ENCODE measurements around the gene SLIT1.

SLIT1 gene

DNA sequence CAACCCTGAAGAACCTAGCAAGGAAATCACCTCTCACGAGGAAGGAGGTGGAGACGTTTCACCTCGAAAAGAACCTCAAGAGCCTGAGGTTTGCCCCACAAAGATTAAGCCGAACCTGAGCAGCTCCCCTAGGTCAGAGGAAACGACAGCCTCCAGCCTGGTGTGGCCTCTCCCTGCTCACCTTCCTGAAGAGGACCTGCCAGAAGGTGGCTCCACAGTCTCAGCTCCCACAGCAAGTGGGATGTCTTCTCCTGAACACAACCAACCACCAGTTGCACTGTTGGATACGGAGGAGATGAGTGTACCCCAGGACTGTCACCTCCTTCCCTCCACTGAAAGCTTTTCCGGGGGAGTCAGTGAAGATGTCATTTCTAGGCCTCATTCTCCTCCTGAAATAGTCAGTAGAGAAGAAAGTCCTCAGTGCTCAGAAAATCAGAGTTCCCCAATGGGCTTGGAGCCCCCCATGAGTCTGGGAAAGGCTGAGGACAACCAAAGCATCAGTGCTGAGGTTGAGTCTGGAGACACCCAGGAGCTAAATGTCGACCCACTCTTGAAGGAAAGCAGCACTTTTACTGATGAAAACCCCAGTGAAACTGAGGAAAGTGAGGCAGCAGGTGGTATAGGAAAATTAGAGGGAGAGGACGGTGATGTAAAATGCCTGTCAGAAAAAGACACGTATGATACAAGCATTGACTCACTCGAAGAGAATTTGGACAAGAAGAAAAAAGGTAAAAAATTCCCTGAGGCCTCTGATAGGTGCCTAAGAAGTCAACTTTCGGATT, 203.4 kb downstream of the SLIT1 start:
- Histone ChIP-seq H3K27me3 (ENCODE audit: control insufficient read depth, insufficient read depth, low read length) (no peaks in the 10 kb centered on the region), H3K4me3 (ENCODE audit: low read length) (no peak overlapping the region), H3K9me3 (ENCODE audit: control insufficient read depth, low read depth, low read length) (no peaks in the 10 kb centered on the region), H3K9ac (ENCODE audit: low read length) (no peak overlapping the region), H3K36me3 (ENCODE audit: control insufficient read depth, low read depth, low read length) (peaks cover 7% of the 10 kb centered on the region), H3K27ac (ENCODE audit: low read length) (no peak overlapping the region), H3K4me1 (ENCODE audit: control insufficient read depth, low read depth, low read length) (peaks cover 20% of the 10 kb centered on the region)

DNA sequence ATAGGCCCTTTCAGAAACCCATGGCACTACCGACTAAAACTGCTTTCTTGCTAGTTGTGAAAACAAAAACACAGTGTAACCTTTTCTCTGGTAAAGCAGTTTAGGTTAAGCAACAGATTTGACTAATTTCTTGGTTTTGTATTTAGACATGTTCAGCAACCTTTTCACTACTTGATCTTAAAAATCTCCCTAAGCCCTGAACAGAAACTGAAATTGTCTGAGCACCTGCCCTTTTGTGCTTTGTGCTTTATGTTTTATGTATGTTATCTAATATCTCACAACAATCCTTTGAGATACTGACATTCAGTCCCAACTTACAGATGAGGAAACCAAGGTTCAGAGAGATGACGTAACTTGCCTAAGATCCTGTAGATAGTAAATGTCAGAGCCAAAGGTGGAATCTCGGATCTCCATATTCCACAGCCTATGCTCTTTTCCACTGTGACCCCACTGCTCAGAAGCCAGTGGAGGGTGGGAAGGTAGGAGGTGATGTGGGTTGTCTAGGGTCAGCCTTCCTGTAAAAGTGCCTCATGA, 207.1 kb downstream of the SLIT1 start:
- Histone ChIP-seq H3K4me3 (ENCODE audit: low read length) (no peak overlapping the region), H3K27ac (ENCODE audit: low read length) (no peak overlapping the region), H3K9ac (ENCODE audit: low read length) (no peak overlapping the region), H3K27me3 (ENCODE audit: control insufficient read depth, insufficient read depth, low read length) (no peaks in the 10 kb centered on the region), H3K9me3 (ENCODE audit: control insufficient read depth, low read depth, low read length) (no peaks in the 10 kb centered on the region), H3K4me1 (ENCODE audit: control insufficient read depth, low read depth, low read length) (no peaks in the 10 kb centered on the region), H3K36me3 (ENCODE audit: control insufficient read depth, low read depth, low read length) (peaks cover 7% of the 10 kb centered on the region)

DNA sequence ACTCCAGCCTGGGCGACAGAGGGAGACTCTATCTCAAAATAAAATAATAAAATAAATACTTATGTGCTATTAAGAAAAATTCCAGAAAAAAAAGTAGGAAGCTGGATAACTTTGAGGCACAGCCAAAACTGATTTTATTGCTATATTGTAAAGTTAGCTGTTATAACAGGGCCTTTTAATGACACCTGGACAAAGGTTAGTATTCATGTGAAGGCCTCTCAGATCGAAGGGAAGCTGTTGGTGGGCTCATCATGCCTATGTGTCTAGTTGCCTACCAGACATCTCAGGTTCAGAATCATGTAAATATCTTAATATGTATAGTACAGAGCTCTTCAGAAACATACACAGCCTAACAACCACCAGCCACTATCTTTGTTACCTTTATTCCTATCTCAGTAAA, 210.6 kb downstream of the SLIT1 start:
- Histone ChIP-seq H3K36me3 (ENCODE audit: control insufficient read depth, low read depth, low read length) (no peaks in the 10 kb centered on the region), H3K4me1 (ENCODE audit: control insufficient read depth, low read depth, low read length) (no peaks in the 10 kb centered on the region), H3K9me3 (ENCODE audit: control insufficient read depth, low read depth, low read length) (no peaks in the 10 kb centered on the region), H3K27me3 (ENCODE audit: control insufficient read depth, insufficient read depth, low read length) (no peaks in the 10 kb centered on the region), H3K4me3 (ENCODE audit: low read length) (no peak overlapping the region), H3K9ac (ENCODE audit: low read length) (no peak overlapping the region), H3K27ac (ENCODE audit: low read length) (no peak overlapping the region)

DNA sequence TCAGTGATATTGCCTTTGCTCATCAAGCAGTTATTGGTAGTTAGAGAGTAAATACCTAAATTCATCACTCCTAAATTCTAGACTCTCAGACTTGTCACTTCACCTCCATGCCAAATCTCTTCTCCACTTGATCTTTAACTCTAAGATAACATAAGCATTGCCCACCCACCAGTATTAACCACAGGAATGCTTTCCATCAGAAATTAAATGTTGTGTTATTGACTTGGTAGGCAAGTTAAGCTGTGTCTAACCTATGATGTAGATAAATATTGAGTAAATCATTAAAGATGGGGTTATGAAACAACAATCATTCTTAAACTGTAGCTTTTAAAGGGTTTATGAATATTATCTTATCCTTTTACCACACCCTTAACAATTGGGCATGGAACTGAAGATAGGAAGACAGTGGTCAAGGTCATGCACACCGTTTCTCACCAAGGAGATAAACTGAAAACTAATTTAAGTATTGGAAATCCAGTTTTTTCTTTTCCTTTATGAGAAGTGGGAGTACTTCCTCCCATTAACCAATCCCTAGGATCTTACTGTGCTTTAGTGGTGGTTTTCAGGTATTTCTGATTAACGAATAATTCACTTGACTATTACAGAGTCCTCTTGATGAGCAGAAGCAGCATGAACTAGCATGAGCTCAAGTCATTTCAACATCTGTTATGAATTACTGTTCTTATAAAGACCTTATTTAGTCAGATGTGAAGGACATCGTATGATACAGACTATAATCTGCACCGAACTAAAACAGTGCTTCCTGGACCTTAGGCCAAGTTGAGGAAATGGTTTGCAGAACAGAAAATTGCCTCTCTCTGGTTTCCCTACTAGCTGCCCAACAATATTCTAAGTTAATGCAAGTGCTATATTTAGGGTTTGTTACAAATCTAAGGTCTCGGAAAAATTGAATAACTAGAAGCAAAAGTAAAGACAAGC, 211.7 kb downstream of the SLIT1 start:
- Histone ChIP-seq H3K27ac (ENCODE audit: low read length) (no peak overlapping the region), H3K27me3 (ENCODE audit: control insufficient read depth, insufficient read depth, low read length) (no peaks in the 10 kb centered on the region), H3K4me3 (ENCODE audit: low read length) (no peak overlapping the region), H3K9me3 (ENCODE audit: control insufficient read depth, low read depth, low read length) (no peaks in the 10 kb centered on the region), H3K9ac (ENCODE audit: low read length) (no peak overlapping the region), H3K4me1 (ENCODE audit: control insufficient read depth, low read depth, low read length) (no peaks in the 10 kb centered on the region), H3K36me3 (ENCODE audit: control insufficient read depth, low read depth, low read length) (no peaks in the 10 kb centered on the region)

DNA sequence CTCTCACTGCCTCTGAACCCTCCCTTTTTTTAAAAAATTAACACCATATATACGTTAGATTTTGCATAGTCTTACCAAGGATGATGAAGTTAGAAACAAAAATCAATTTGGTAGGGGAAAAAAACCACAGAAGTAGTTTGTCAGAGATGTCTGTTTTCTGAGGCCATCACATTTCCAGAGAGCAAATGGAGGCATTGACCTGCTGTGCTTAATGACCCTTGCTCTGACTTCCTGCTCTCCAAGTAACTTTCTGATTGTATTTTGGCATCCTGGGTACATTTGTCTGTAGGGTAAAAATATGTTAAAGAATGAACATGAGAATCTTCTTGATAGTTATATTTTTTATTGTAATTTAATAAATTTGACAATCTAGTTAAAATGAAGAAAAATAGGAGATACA, 213.5 kb downstream of the SLIT1 start:
- H3K4me3 ChIP-seq (ENCODE audit: low read length): no peak overlapping the region
- H3K27me3 ChIP-seq (ENCODE audit: control insufficient read depth, insufficient read depth, low read length): no peaks in the 10 kb centered on the region
- no peaks in the 10 kb centered on the region for H3K4me1 ChIP-seq (ENCODE audit: control insufficient read depth, low read depth, low read length)
- H3K9ac ChIP-seq (ENCODE audit: low read length): no peak overlapping the region
- no peaks in the 10 kb centered on the region for H3K36me3 ChIP-seq (ENCODE audit: control insufficient read depth, low read depth, low read length)
- no peaks in the 10 kb centered on the region for H3K9me3 ChIP-seq (ENCODE audit: control insufficient read depth, low read depth, low read length)
- H3K27ac ChIP-seq (ENCODE audit: low read length): no peak overlapping the region

DNA sequence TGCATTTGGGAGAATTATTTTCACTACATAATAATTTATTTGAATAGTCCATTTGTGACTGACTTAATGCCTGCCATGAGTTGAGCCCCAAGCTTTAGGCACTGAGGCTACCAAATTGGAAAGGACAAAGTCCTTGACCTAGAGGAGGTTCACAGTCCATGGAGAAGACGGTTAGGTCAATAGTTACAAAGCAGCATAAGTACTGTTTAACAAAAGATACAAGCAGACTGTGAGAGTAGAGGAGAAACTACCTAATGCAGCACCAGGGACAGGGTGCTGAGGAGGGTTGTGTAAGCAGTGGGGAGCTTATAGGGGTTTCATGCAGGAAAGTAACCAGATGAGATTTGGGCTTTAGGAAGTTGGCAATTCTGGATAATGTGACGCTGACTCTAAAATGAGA, 214.4 kb downstream of the SLIT1 start:
- H3K4me3 ChIP-seq (ENCODE audit: low read length): no peak overlapping the region
- no peaks in the 10 kb centered on the region for H3K4me1 ChIP-seq (ENCODE audit: control insufficient read depth, low read depth, low read length)
- no peak overlapping the region for H3K9ac ChIP-seq (ENCODE audit: low read length)
- H3K9me3 ChIP-seq (ENCODE audit: control insufficient read depth, low read depth, low read length): no peaks in the 10 kb centered on the region
- no peak overlapping the region for H3K27ac ChIP-seq (ENCODE audit: low read length)
- H3K36me3 ChIP-seq (ENCODE audit: control insufficient read depth, low read depth, low read length): no peaks in the 10 kb centered on the region
- H3K27me3 ChIP-seq (ENCODE audit: control insufficient read depth, insufficient read depth, low read length): no peaks in the 10 kb centered on the region

DNA sequence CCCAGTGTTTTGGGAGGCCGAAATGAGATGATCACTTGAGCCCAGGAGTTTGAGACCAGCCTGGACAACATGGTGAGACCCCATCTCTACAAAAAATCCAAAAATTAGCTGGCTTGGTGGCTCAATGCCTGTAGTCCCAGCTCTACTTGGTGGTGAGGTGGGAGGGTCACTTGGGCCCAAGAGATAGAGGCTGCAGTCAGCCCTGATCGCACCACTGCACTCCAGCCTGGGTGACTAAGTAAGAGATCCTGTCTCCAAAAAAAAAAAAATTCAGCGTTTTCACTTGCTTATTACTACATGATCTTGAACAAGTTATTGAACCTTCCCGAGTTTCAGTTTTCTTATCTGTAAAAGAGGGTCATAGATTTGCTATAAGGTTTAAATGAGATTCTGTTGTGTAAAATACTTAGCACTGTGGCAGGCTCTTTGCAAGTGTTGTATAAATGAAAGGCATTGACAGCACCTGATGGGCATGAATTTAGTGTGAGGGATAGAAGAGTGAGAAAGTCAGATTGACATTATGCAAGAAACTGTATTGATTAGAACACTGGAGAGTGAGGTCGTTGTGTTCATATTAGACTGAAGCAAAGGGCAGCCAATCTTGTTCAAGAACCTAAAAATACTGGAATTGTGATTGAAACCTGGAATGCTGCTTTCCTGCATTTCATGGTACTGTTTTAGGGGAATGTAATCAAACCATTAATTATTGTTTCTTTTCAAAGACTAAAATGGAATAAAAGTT, 216.9 kb downstream of the SLIT1 start:
- Histone ChIP-seq H3K27me3 (ENCODE audit: control insufficient read depth, insufficient read depth, low read length) (no peaks in the 10 kb centered on the region), H3K27ac (ENCODE audit: low read length) (no peak overlapping the region), H3K36me3 (ENCODE audit: control insufficient read depth, low read depth, low read length) (no peaks in the 10 kb centered on the region)

DNA sequence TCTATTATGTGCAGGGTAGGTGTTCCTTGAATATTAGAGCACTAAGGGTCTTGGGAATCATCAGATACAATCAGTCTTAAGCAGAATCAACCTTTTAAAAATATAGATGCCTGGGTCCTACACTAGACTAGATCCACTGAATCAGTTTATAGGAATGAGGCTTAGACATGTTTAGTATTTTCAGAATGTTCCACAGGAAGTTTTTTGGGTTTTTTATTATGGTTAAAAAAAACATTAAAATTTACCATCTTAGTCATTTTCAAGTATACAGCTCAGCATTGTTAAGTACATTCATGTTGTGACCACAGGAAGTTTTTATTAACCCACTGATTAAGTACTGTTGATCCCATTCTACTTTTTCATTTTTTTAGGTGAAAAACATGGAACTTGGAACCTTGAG, 217.9 kb downstream of the SLIT1 start:
- Histone ChIP-seq H3K9me3 (ENCODE audit: control insufficient read depth, low read depth, low read length) (no peaks in the 10 kb centered on the region), H3K27me3 (ENCODE audit: control insufficient read depth, insufficient read depth, low read length) (no peaks in the 10 kb centered on the region), H3K4me3 (ENCODE audit: low read length) (no peak overlapping the region), H3K4me1 (ENCODE audit: control insufficient read depth, low read depth, low read length) (no peaks in the 10 kb centered on the region), H3K9ac (ENCODE audit: low read length) (no peak overlapping the region), H3K27ac (ENCODE audit: low read length) (no peak overlapping the region), H3K36me3 (ENCODE audit: control insufficient read depth, low read depth, low read length) (no peaks in the 10 kb centered on the region)

More for the DNA sequence above, 216.9 kb downstream of the SLIT1 start:
- Histone ChIP-seq H3K9ac (ENCODE audit: low read length) (no peak overlapping the region), H3K4me3 (ENCODE audit: low read length) (no peak overlapping the region), H3K4me1 (ENCODE audit: control insufficient read depth, low read depth, low read length) (no peaks in the 10 kb centered on the region), H3K9me3 (ENCODE audit: control insufficient read depth, low read depth, low read length) (no peaks in the 10 kb centered on the region)

DNA sequence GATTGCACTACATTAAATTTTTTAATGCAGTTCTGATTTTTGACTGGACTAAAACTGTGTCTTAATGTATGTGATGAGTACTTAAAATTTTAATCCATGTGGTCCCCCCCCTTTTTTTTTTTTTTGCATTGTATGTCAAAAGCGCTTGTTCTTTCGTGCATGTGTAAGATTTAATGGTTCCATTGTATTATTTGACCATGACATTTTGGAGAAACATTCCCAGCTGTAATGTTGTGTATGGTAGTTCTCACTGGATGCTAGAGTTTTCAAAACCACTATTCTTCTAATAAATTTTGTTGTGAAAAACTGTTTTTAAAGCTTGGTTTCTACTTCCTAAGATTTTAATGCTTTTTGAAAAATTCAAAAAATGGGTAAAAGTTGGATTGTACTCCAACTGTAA, 221.6 kb downstream of the SLIT1 start:
- Histone ChIP-seq H3K9ac (ENCODE audit: low read length) (no peak overlapping the region), H3K4me1 (ENCODE audit: control insufficient read depth, low read depth, low read length) (no peaks in the 10 kb centered on the region), H3K27ac (ENCODE audit: low read length) (no peak overlapping the region), H3K27me3 (ENCODE audit: control insufficient read depth, insufficient read depth, low read length) (no peaks in the 10 kb centered on the region), H3K9me3 (ENCODE audit: control insufficient read depth, low read depth, low read length) (no peaks in the 10 kb centered on the region), H3K36me3 (ENCODE audit: control insufficient read depth, low read depth, low read length) (no peaks in the 10 kb centered on the region), H3K4me3 (ENCODE audit: low read length) (no peak overlapping the region)

DNA sequence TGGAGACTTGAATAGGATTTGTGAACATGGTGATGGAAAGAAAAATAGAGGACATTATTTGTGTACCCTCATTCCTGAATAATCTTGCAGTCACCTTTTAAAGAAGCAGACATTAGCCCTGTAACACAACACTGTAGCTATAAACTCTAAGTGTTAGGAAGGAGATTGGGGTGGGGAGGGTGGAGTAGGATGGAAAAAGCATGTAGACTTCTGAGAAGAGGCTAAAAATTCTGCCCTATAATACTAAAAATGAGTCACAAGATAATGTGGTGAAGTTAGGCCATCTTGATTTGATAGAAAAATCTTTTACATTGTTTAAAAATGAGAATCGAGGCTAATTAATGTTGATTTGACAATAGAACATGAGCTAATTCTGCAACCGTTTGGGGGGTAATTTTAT, 224.9 kb downstream of the SLIT1 start:
- no peak overlapping the region for H3K27ac ChIP-seq (ENCODE audit: low read length)
- H3K9me3 ChIP-seq (ENCODE audit: control insufficient read depth, low read depth, low read length): no peaks in the 10 kb centered on the region
- no peak overlapping the region for H3K4me3 ChIP-seq (ENCODE audit: low read length)
- no peaks in the 10 kb centered on the region for H3K27me3 ChIP-seq (ENCODE audit: control insufficient read depth, insufficient read depth, low read length)
- H3K9ac ChIP-seq (ENCODE audit: low read length): no peak overlapping the region
- H3K36me3 ChIP-seq (ENCODE audit: control insufficient read depth, low read depth, low read length): peaks cover 7% of the 10 kb centered on the region
- no peaks in the 10 kb centered on the region for H3K4me1 ChIP-seq (ENCODE audit: control insufficient read depth, low read depth, low read length)

DNA sequence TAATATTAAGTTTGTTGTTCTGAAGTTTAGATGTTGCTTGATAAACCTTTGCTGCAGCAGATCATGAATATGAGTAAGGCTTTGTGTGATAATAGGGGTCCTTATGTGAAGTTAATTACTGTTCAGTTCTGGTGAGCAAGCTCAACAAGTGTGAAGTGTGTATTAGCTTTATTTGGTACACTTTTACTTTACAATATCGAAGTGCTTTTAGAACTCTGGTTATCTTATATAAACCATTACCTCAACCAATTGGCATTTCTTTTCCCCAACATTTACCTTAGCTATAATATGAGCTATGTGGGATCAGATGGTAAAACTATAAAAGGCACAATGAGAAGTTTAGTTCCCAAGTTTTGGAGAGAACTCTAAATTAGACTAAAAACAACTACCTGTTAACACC, 226.0 kb downstream of the SLIT1 start:
- no peaks in the 10 kb centered on the region for H3K4me1 ChIP-seq (ENCODE audit: control insufficient read depth, low read depth, low read length)
- H3K27me3 ChIP-seq (ENCODE audit: control insufficient read depth, insufficient read depth, low read length): no peaks in the 10 kb centered on the region
- H3K9me3 ChIP-seq (ENCODE audit: control insufficient read depth, low read depth, low read length): no peaks in the 10 kb centered on the region
- H3K36me3 ChIP-seq (ENCODE audit: control insufficient read depth, low read depth, low read length): peaks cover 18% of the 10 kb centered on the region
- H3K27ac ChIP-seq (ENCODE audit: low read length): no peak overlapping the region
- H3K4me3 ChIP-seq (ENCODE audit: low read length): no peak overlapping the region
- no peak overlapping the region for H3K9ac ChIP-seq (ENCODE audit: low read length)

Measured in iPS-18a (cell line).